ENCODE measurements around the gene TPTE.
"Not testable (repeated sequence)": the region's sequence is repeated elsewhere in the genome, so short reads cannot be mapped to it uniquely, and the experiment has no call there.

TPTE gene

DNA sequence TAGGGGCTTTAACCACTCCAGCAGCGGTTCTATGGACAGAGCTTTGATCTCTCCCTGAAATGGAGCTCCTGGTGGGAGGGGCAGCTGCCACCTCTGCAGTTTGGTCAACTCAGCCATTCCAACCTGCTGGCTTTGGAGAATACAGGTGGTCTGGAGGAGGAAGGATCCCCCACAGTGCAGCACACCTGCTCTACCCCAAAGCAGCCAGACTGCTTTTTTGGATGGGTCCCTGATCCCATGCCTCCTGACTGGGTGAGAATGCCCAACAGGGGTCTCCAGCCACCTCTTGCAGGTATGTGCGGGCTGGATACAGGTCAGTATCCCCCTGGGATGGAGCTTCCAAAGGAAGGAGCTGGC is 53.9 kb downstream of the TPTE start:
- no peak overlapping the region for H3K27ac ChIP-seq
- TF ChIP-seq, protein P1, sequence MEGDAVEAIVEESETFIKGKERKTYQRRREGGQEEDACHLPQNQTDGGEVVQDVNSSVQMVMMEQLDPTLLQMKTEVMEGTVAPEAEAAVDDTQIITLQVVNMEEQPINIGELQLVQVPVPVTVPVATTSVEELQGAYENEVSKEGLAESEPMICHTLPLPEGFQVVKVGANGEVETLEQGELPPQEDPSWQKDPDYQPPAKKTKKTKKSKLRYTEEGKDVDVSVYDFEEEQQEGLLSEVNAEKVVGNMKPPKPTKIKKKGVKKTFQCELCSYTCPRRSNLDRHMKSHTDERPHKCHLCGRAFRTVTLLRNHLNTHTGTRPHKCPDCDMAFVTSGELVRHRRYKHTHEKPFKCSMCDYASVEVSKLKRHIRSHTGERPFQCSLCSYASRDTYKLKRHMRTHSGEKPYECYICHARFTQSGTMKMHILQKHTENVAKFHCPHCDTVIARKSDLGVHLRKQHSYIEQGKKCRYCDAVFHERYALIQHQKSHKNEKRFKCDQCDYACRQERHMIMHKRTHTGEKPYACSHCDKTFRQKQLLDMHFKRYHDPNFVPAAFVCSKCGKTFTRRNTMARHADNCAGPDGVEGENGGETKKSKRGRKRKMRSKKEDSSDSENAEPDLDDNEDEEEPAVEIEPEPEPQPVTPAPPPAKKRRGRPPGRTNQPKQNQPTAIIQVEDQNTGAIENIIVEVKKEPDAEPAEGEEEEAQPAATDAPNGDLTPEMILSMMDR (conservative IDR thresholded peaks at IDR 0.05): no peak

DNA sequence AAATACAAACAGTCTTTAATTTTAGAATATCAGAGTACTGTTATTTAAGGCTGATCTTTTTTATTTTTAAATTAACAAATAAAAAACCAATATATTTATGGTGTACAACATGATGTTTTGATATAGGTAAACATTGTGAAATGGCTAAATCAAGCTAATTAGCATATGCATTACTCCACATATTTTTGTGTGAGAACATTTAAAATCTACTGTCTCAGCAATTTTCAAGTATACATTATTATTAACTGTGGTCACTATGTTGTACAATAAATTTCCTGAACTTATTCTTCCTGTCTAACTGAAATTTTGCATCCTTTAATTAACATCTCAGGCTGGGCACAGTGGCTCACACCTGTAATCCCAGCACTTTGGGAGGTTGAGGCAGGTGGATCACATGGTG is 57.5 kb downstream of the TPTE start:
- not testable (repeated sequence) for H3K27ac ChIP-seq

DNA sequence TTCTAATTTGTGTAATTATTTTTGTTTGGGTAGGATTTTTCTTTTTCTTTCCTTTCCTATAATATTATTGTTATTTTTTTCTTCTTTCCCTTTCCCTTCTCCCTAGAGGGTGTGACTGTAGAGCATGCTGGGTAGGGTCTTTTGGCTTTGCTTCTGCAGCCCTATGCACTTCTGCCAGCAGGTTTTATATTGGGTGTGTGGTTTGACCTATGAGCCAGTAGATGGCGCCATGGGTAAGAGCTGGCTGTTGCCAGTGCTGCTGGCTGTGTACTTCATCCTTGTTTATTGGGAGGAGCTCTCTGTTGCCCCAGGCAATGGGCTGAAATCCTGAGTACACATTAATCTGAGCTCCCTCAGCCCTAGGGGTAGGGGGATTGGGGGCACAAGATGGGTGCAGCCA is 67.7 kb downstream of the TPTE start:
- not testable (repeated sequence) for H3K27ac ChIP-seq

DNA sequence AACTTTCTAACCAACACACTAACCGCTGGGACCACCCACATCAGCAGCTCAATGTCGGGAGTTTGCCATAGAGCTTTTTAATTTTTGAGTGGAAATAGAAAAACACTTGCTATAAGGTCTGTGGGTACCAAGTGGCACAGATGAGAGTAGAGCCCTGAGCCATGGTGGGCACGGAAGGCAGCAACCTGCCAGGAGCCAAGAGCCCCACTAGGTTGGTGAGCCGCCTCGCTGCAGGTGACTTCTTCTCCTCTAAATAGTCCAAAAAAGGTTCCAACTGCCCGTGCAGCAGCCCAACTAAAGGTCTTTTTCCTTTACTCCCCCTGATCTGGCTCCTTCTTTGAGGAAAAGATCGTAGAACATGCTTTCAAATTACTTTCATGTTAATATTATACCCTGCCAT is 85.7 kb downstream of the TPTE start:
- H3K27ac ChIP-seq: not testable (repeated sequence)

DNA sequence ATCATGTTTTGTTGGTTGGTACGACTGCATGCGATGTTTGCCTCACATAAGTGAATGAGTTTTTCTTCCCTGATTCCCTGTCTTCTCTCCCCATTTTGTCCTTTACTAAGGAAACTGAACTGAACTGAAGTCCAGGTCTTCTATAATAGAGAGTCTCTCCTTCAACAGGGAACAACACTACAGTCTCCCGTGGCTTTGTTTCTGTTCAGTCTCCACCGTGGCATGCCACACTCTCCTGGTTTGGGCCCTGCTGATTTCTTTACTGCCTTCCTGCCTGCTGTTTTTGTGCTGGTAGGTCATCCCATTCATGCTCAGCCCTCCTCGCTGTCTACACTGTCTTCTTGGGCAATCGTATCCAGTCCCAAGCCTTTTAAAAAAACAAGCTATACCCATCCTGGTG is 92.9 kb downstream of the TPTE start:
- H3K27ac ChIP-seq: not testable (repeated sequence)

DNA sequence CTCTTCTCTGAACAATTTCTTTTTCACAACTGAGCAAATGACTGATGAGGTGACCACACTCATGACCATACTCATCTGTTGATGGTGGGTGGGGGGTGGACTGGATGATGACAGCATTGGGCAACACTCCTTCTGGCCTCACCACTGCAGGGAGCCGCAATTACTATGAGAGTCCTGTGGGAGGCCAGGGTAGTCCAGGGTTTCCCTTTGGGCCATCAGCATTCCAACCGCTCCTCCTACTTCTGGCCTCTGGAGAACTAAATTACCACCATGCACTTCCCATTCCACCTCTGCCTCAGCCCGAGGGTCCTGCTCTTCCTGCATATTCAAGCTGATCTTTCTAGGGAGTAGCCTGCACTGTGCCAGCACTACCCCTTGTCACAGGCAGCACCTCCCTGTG is 94.7 kb downstream of the TPTE start:
- H3K27ac ChIP-seq: not testable (repeated sequence)

DNA sequence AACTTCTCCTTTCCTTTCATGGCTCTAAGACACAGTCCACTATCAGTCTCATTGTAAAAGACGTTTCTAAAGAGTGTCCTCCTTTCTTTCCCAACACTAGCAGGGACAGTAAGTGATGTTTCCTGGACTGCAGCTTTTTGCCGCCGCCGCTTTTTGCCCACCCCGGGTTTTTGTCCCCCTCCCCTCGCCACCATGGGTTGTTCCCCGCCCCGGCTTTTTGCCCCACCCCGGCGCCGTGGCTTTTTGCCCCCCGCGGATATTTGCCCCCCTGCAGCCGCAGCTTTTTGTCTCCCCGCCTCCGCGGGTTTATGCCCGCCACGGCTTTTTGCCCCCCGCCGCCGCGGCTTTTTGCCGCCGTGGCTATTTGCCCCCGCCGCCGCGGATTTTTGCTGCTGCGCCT is 95.2 kb downstream of the TPTE start:
- no peak overlapping the region for H3K27ac ChIP-seq
- TF ChIP-seq, protein P1 (conservative IDR thresholded peaks at IDR 0.05): no peak

DNA sequence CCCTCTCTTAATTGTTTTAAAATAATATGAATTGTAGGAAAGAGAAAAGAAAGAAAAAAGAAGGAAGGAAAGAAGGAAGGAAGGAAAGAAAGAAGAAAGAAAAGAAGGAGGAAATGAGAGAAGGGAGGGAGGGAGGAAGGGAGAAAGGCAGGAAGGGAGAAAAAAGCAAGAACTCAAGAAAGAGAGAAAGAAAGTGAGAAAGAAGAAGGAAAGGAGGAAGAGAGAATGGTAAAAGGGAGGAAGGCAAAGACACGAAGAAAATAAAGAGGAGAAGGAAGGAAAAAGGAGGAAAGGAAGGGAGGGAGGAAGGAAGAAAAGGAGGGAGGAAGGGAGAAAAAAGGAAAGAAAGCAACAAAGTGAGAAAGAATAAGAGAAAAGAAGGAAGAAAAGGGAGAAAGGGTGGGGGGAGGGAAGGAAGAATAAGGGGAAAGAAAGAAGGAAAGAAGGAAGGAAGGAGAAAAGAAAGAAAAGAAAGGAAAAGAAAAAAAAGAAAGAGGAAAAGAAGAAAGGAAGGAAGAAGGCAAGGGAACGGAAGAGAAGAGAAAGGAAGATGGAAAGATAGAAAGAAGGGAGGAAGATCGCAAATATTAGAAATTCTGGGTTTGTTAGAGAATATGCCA is 95.9 kb downstream of the TPTE start:
- not testable (repeated sequence) for H3K27ac ChIP-seq

DNA sequence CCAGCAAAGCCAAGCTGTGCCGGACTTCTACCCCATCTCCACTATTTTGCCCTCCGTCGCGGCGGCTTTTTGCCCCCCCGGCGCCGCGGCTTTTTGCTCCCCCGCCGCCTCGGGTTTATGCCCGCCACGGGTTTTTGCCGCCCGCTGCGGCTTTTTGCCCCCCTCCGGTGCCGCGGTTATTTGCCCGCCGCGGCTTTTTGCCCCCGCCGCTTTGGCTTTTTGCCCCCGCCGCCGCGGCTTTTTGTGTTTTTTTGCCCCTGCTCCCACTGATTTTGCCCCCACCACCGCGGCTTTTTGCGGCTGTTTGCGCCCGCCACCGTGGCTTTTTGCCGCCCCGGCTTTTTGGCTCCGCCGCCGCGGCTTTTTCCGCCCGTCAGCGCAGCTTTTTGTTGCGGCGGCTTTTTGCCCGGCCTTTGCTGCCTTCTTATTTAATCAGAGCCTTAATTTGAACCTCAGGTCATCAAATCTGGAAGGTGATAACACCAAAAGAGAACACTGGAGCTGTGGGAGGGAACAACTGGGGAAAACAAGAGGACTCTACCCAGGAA is 106.0 kb downstream of the TPTE start:
- H3K27ac ChIP-seq: no peak overlapping the region
- TF ChIP-seq, protein P1 (conservative IDR thresholded peaks at IDR 0.05): no peak

DNA sequence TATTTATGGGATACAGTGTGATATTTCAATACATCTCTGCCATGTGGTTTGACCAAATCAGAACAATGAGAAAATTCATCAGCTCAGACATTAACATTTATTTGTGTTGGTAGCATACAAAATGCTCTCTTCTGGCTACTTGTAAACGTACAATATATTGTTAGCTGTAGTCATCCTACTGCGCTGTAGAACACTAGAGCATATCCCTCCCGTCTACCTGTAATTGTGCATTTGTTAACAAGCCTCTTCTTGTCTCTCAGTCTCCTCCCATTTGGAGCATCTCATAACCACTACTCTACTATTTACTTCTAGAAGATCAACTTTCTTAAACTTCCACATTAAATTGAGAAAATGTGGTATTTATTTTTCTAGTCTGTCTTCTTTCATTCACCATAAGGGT is 107.9 kb downstream of the TPTE start:
- not testable (repeated sequence) for H3K27ac ChIP-seq

DNA sequence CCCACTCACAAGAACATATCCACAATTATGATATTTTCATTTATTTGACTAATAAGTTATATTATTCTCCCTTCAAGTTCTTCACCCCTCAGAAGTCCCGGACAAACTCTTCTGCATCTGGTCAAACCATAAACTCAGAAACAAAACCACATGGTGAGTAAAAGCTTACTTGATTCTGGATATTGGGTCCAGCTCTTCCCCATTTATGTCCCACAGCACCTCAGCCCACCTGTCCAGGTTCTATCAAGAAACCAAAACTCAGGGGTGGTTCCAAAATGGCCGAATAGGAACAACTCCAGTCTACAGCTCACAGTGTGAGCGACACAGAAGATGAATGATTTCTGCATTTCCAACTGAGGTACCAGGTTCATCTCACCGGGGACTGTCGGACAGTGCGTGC is 109.4 kb downstream of the TPTE start:
- H3K27ac ChIP-seq: not testable (repeated sequence)

DNA sequence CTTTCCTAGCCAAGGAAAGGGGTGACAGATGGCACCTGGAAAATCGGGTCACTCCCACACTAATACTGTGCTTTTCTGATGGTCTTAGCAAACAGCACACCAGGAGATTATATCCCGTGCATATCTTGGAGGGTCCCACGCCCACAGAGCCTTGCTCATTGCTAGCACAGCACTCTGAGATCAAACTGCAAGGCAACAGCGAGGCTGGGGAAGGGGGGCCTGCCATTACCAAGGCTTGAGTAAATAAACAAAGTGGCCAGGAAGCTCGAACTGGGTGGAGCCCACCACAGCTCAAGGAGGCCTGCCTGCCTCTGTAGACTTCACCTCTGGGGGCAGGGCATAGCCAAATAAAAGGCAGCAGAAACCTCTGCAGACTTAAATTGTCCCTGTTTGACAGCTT is 109.9 kb downstream of the TPTE start:
- H3K27ac ChIP-seq: not testable (repeated sequence)

DNA sequence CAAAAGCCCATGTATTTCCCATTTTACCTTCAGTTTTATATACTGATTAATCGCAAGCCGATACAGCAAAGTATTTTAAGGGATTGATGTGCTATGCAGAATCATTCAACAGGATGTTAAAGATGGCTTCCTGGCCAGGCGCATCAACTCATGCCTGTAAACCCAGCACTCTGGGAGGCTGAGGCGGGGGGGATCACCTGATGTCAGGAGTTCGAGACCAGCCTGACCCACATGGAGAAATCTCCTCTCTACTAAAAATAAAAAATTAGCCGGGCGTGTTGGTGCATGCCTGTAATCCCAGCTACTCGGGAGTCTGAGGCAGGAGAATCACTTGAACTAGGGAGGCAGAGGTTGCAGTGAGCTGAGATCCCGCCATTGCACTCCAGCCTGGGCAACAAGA is 116.8 kb downstream of the TPTE start:
- not testable (repeated sequence) for H3K27ac ChIP-seq

DNA sequence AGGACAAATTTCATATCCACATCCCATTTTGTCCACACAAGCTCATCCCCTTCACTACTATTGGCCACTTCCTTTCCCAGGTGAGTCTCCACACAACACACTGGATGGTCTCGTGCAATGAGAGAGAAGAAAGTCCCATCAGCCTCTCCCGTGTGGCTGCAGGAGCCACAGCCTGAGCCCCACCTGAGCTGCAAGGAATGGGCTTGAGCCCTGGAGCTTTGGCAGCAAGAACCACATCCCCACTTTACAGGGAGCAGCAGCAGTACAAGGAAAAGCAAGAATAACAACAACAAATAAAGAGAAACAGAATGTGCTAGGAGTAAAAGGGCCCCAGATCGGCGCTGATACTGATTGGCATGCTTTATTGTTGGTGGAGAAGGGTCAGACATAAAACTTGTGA is 117.7 kb downstream of the TPTE start:
- H3K27ac ChIP-seq: no peak overlapping the region
- TF ChIP-seq, protein P1 (conservative IDR thresholded peaks at IDR 0.05): no peak

DNA sequence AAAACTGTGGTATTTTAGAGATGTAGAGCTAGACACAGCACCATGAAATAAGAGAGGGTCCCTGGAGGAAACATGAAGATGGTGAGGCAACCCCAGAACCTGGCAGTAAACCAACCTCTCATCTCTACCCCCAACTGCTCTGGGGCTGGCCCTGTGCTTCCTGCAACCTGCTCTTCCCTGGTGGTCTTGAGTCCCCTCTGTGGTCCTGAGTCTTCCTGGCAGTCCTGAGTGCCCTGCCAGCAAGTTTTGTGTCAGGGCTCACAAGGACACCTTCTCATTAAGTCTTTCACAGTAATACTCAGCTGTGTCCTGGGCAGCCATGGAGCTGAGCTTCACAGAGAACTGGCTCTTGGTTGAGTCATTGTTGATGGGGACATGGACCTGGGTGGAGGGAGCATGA is 118.4 kb downstream of the TPTE start:
- not testable (repeated sequence) for H3K27ac ChIP-seq

All from VCaP (cell line).